AG09319 (cell line): ENCODE data around the gene EFCAB12.
A peak's percentile ranks its signal among the peaks of the same experiment; 100 is the strongest.

Experiments
- DNase-seq: peaks from one replicate; pipeline ENCODE4 v3.0.0-alpha.2; 2010; ENCODE audit warnings: low read depth; ENCODE audit errors: extremely low read depth
- TF ChIP-seq, protein P1 (sequence below): IDR thresholded peaks from 2 replicates; pipeline ENCODE4 v1.5.1; 2011; ENCODE audit warnings: low read depth, mild to moderate bottlenecking, inconsistent platforms, low read length, moderate library complexity

The EFCAB12 gene

DNA sequence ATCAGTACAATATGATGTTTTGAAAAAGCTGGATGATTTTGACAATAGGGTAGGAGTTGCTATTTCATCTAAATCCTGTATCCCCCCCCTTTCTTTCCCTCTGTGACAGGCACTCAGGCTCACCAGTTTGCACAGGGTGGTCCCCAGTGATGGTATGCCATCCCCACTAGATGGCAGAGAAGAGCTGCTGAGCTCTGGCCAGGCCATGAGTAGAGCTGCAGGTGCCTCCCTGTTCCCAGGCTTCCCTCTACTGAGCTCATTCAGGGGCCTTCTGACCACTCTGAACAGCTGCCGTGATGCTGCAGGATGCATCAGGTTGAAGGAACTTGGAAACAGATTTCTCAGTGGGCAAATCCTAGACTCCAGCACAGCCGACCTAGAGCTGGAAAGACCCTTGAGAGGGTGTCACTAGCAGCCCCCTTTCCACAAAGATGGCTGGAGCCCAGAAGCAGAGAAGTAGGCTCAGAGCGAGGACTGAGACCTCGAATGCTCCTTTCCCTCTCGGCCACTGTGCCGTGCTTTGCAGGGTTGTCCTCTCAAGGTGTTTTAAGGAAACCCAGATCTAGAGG is 45.1 kb downstream of the EFCAB12 start:
- TF ChIP-seq, protein P1, sequence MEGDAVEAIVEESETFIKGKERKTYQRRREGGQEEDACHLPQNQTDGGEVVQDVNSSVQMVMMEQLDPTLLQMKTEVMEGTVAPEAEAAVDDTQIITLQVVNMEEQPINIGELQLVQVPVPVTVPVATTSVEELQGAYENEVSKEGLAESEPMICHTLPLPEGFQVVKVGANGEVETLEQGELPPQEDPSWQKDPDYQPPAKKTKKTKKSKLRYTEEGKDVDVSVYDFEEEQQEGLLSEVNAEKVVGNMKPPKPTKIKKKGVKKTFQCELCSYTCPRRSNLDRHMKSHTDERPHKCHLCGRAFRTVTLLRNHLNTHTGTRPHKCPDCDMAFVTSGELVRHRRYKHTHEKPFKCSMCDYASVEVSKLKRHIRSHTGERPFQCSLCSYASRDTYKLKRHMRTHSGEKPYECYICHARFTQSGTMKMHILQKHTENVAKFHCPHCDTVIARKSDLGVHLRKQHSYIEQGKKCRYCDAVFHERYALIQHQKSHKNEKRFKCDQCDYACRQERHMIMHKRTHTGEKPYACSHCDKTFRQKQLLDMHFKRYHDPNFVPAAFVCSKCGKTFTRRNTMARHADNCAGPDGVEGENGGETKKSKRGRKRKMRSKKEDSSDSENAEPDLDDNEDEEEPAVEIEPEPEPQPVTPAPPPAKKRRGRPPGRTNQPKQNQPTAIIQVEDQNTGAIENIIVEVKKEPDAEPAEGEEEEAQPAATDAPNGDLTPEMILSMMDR = peak; percentile 86
- peak; percentile 11 for DNase-seq

DNA sequence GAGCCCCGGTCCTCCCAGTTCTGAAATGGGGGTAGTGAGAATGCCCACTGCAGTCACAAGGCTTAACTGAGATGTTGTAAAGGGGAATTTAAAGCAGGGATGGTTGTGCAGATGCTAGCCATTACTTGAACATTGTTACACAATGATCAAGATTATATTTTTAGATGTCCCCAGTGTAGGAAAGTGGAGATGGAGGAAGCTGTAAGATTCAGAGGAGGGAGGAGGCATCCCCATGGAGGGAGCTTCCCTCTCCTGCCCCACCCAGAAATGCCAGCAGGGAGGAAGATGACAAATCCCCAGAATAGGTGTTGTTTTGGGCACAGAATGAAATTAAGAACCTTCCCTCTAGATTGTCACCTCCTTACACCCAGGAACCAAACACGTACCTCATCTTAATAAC is 46.1 kb downstream of the EFCAB12 start:
- no peak for DNase-seq
- TF ChIP-seq, protein P1 = no peak

DNA sequence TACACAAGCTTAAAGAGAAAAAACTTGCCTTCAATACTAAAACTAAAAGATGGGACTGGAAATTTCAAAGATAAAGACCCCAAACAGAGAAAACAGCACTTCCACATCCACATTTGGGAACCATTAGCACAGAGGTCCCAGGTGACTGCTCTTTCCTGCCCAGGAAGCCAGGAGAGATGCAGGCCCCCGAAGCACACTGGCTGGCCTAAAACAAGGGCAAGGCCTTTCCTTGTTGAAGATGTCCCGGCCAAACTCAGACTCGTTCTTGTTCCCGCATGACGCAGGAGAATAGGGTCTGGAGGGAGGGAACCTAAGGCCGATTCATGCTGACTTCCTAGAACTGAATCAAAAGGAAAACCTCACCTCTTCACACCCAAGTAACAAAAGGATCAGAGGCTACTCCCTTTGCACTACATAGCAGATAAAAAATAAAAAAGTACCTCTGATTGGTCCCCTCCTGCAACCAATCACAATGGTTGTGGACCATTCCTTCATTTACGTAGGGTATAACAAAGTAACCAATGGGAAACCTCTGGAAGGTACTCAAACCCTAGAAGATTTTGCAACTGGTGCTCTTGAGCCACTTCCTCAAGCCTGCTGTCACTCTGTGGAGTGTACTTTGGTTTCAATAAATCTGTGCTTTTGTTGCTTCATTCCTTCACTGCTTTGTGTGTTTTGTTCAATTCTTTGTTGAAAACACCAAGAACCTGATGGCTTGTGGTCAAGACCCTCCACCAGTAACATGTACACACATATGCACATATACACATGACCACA is 48.7 kb downstream of the EFCAB12 start:
- TF ChIP-seq, protein P1 = no peak
- DNase-seq = no peak

DNA sequence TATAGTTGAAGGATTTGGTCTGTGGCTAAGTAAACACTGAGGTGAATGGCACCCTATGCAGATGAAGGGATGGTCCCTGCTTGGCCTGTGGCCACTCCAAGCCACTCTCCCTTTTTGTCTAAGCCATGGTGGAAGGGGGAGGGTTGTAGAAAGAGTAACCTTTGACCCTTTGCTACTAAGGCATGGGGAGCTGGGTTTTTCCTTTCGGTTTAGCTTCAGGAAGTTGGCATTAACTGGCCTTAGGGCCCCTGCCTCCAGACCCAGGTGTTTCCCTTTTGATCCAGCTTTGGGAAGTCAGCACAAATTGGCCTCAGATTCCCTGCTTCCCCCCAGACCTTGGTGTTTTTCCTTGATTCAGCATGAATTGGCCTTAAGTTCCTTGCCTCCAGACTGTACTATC is 49.5 kb downstream of the EFCAB12 start:
- no peak for DNase-seq
- TF ChIP-seq, protein P1 = no peak

DNA sequence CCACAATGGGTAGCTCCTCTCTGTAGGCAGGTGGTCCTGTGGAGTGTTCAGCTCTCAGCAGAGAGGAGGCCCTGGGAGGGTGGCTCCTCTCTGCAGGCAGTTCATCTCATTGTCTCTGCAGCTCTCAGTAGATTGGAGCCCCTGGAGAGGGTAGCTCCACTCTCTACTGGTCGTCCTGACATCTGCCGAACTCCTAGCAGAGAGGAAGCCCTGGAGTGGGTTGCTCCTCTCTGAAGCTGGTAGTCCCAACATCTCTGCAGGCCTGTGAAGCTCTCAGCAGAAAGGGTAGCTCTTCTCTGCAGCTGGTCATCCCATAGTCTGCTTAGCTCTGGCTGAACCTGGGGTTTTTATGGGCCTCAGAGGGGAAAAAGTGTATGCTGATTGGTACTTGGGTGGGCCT is 50.8 kb downstream of the EFCAB12 start:
- no peak for DNase-seq
- TF ChIP-seq, protein P1 = no peak

DNA sequence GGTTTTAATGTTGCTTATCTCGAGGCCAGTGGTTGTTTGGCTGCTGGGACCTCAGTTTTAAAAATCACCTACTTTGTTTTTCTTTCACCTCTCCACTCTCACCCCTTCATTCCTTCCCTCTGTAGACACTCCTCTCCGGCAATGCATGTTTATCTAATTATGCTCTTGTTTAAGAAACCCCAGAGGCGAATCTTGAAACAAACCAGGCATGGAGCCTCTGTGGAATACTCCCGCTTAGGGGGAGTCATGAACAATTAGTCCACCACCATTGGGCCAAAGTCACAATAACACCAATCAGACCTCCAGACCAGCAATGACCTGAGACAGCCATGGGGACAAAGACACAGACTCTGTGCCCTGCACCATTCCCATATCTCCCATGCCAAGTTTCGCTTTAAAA is 53.3 kb downstream of the EFCAB12 start:
- TF ChIP-seq, protein P1 = no peak
- no peak for DNase-seq

DNA sequence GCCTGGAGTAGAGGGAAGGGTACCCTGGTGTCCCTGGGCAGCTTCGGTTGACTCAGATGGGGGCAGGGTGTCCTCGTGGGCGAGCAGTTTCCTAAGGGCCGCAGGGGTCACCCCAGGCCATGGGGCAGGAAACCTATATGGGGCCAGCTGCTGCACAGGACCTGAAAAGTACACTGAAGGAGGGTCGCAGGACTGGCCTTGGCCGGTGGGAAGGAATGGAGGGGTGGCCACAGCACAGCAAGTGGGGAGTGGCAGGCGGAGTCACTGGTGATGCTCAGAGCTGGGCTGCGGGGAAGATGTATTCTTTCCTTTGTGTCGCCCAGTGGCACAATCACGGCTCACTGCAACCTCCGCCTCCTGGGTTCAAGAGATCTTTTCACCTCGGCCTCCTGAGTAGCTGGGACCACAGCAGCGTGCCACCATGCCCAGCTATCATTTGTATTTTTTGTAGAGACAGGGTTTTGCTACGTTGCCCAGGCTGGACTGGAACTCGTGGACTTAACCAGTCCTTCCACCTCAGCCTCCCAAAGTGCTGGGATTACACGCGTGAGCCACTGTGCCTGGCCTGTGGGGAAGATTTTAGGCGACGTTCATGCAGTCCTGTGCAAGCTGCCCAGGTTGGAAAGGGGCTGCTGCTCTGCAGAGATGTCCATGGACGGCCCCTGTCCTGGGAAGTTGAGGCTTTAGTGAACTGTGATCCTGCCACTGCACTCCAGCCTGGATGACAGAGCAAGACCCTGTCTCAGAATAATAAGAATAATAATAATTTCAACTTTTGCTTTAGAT is 57.2 kb downstream of the EFCAB12 start:
- TF ChIP-seq, protein P1 = no peak
- DNase-seq = no peak
